Measurements from ENCODE around the gene CPNE7.

CPNE7 gene

GRCh38 chr16:89581045-89581695, 5.6 kb downstream of the CPNE7 start:
- no peaks in the 10 kb centered on the region for H3K4me1 ChIP-seq
- H3K4me3 ChIP-seq (ENCODE audit: low read depth, low read length) = no peak overlapping the region
- no peak for TF ChIP-seq CTCF (IDR thresholded peaks at IDR 0.05; ENCODE audit: low read depth, low read length)
- H3K9me3 ChIP-seq = no peaks in the 10 kb centered on the region
- no peak for DNase-seq
- H3K36me3 ChIP-seq = peaks cover 5% of the 10 kb centered on the region
- peaks cover 4% of the 10 kb centered on the region for H3K27me3 ChIP-seq

GRCh38 chr16:89581861-89582563, 6.5 kb downstream of the CPNE7 start:
- Histone ChIP-seq H3K4me1 (no peaks in the 10 kb centered on the region), H3K4me3 (ENCODE audit: low read depth, low read length) (no peak overlapping the region), H3K36me3 (peaks cover 8% of the 10 kb centered on the region), H3K9me3 (peaks cover 5% of the 10 kb centered on the region), H3K27me3 (no peaks in the 10 kb centered on the region)
- no peak for DNase-seq
- no peak for TF ChIP-seq CTCF (IDR thresholded peaks at IDR 0.05; ENCODE audit: low read depth, low read length)

GRCh38 chr16:89582614-89583196, 7.1 kb downstream of the CPNE7 start:
- H3K9me3 ChIP-seq = peaks cover 5% of the 10 kb centered on the region
- no peaks in the 10 kb centered on the region for H3K27me3 ChIP-seq
- H3K4me1 ChIP-seq = no peaks in the 10 kb centered on the region
- DNase-seq = no peak
- no peak for TF ChIP-seq CTCF (IDR thresholded peaks at IDR 0.05; ENCODE audit: low read depth, low read length)
- H3K36me3 ChIP-seq = peaks cover 8% of the 10 kb centered on the region
- no peak overlapping the region for H3K4me3 ChIP-seq (ENCODE audit: low read depth, low read length)

- TF ChIP-seq CTCF (IDR thresholded peaks at IDR 0.05; ENCODE audit: low read depth, low read length) = no peak
- Histone ChIP-seq H3K9me3 (peaks cover 5% of the 10 kb centered on the region), H3K4me3 (ENCODE audit: low read depth, low read length) (no peak overlapping the region), H3K36me3 (peaks cover 8% of the 10 kb centered on the region), H3K27me3 (no peaks in the 10 kb centered on the region), H3K4me1 (no peaks in the 10 kb centered on the region)
- no peak for DNase-seq
Observed at GRCh38 chr16:89583197-89583894, 7.8 kb downstream of the CPNE7 start.

GRCh38 chr16:89583895-89584644, 8.5 kb downstream of the CPNE7 start:
- Histone ChIP-seq H3K9me3 (peaks cover 5% of the 10 kb centered on the region), H3K4me1 (no peaks in the 10 kb centered on the region), H3K27me3 (no peaks in the 10 kb centered on the region), H3K36me3 (peaks cover 8% of the 10 kb centered on the region), H3K4me3 (ENCODE audit: low read depth, low read length) (no peak overlapping the region)
- no peak for TF ChIP-seq CTCF (IDR thresholded peaks at IDR 0.05; ENCODE audit: low read depth, low read length)
- DNase-seq = no peak

Data from BE2C (cell line).